Epithelial cell of esophagus (primary cell): ENCODE measurements around the gene FSTL4.

Source experiments
- DNase-seq: peaks from one replicate; pipeline ENCODE4 v3.0.0; 2010; ENCODE audit warnings: low read depth
- H3K4me3 ChIP-seq: 2 replicates; pipeline ENCODE4 v1.5.1; 2011; ENCODE audit warnings: mild to moderate bottlenecking, low read length, control low read depth
- CTCF ChIP-seq: IDR thresholded peaks from 2 replicates; pipeline ENCODE4 v1.5.1; 2011; ENCODE audit warnings: low read depth, mild to moderate bottlenecking, low read length, control low read depth, inconsistent platforms; ENCODE audit not compliant: insufficient read depth; ENCODE audit errors: missing control alignments

The FSTL4 gene

GRCh38 chr5:133581918-133582317, 30.4 kb downstream of the FSTL4 start:
- DNase-seq: peak; percentile 62
- no peak for TF ChIP-seq CTCF

GRCh38 chr5:133581348-133581747, 31.0 kb downstream of the FSTL4 start:
- TF ChIP-seq CTCF: no peak
- no peak for DNase-seq
- H3K4me3 ChIP-seq: no peak overlapping the region

More at GRCh38 chr5:133581918-133582317, 30.4 kb downstream of the FSTL4 start:
- H3K4me3 ChIP-seq: no peak overlapping the region

GRCh38 chr5:133580618-133581017, 31.7 kb downstream of the FSTL4 start:
- no peak for DNase-seq
- no peak for TF ChIP-seq CTCF
- no peak overlapping the region for H3K4me3 ChIP-seq

GRCh38 chr5:133579766-133580165, 32.6 kb downstream of the FSTL4 start:
- no peak for TF ChIP-seq CTCF
- H3K4me3 ChIP-seq: no peak overlapping the region
- no peak for DNase-seq

- TF ChIP-seq CTCF: no peak
- peak; percentile 15 for DNase-seq
Measured at GRCh38 chr5:133569347-133569746, 43.0 kb downstream of the FSTL4 start.

GRCh38 chr5:133565993-133566392, 46.3 kb downstream of the FSTL4 start:
- TF ChIP-seq CTCF: no peak
- peak; percentile 59 for DNase-seq
- no peak overlapping the region for H3K4me3 ChIP-seq

More at GRCh38 chr5:133569347-133569746, 43.0 kb downstream of the FSTL4 start:
- H3K4me3 ChIP-seq: no peak overlapping the region

GRCh38 chr5:133564921-133565565, 47.3 kb downstream of the FSTL4 start:
- no peak for DNase-seq

More at GRCh38 chr5:133564921-133565565, 47.3 kb downstream of the FSTL4 start:
- no peak for TF ChIP-seq CTCF
- no peak overlapping the region for H3K4me3 ChIP-seq
